Panc1 (cell line): ENCODE results near the gene RXRG. TPM values are rescaled to one million over a fixed set of nuclear protein-coding genes. Genes with fewer than 3 reads are reported as not detected.

Experiments used
- ATAC-seq: fragments of 200-7000 bp; cut with Tn5 transposase; 2 replicates; pipeline ENCODE4 v1.9.1; 2020; ENCODE audit warnings: mild to moderate bottlenecking, moderate library complexity
- BruUV-seq: library from RNA; stranded (reverse); fragments of 400-500 nt; replicated peaks from 2 replicates; lab custom pipeline; 2021; lab: Mats Ljungman, UMichigan
- CTCF ChIA-PET: fragments of 300-600 bp; sonication (Branson Sonifier 250); formaldehyde crosslinking; loops from one replicate; lab custom pipeline; 2022; ENCODE audit warnings: antibody characterized with exemption; lab: Charles Lee
- POLR2A ChIA-PET: fragments of 300-600 bp; sonication (Branson Sonifier 250); formaldehyde crosslinking; loops from one replicate; lab custom pipeline; 2022; ENCODE audit warnings: antibody characterized with exemption; lab: Charles Lee
- DNase-seq: peaks from one replicate; pipeline ENCODE4 v3.0.0-alpha.2; 2010; ENCODE audit warnings: low read depth, low spot score
- H3K27ac ChIP-seq: 2 replicates; pipeline ENCODE4 v1.5.1; 2011; ENCODE audit warnings: mild to moderate bottlenecking, low read length, inconsistent platforms
- H3K27me3 ChIP-seq: fragments of 200-500 bp; sonication (Bioruptor generic); 2 replicates; pipeline ENCODE4 v1.6.0; 2014; ENCODE audit warnings: low read length, inconsistent platforms; ENCODE audit not compliant: control insufficient read depth, insufficient read depth
- H3K36me3 ChIP-seq: fragments of 200-500 bp; sonication (Bioruptor generic); 2 replicates; pipeline ENCODE4 v1.5.1; 2014; ENCODE audit warnings: inconsistent platforms, mild to moderate bottlenecking, low read length, moderate library complexity; ENCODE audit not compliant: control insufficient read depth, insufficient read depth
- H3K4me1 ChIP-seq: 2 replicates; pipeline ENCODE4 v1.5.1; 2011; ENCODE audit warnings: inconsistent platforms, mild to moderate bottlenecking, low read length, moderate library complexity; ENCODE audit not compliant: control insufficient read depth, insufficient read depth
- H3K4me3 ChIP-seq, 2 experiments: 2 replicates each; pipeline ENCODE4 v1.5.1; 2011 to 2012; ENCODE audit warnings: low read depth in 2 of 2, low read length in 2 of 2, mild to moderate bottlenecking in 2 of 2, inconsistent platforms in 1 of 2, moderate library complexity in 1 of 2
- H3K9me3 ChIP-seq: fragments of 200-500 bp; sonication (Bioruptor generic); 2 replicates; pipeline ENCODE4 v1.5.1; 2014; ENCODE audit warnings: low read depth, mild to moderate bottlenecking, inconsistent platforms, low read length, moderate library complexity; ENCODE audit not compliant: control insufficient read depth, insufficient read depth
- CTCF ChIP-seq: fragments of 450-650 bp; IDR thresholded peaks from 2 replicates; pipeline ENCODE4 v1.5.1; 2017; ENCODE audit warnings: mild to moderate bottlenecking
- POLR2AphosphoS5 ChIP-seq: IDR thresholded peaks from 2 replicates; pipeline ENCODE4 v1.6.1; 2012; ENCODE audit warnings: mild to moderate bottlenecking, low read depth, low read length, moderate library complexity
- REST ChIP-seq, 2 experiments: IDR thresholded peaks; 2 replicates each; pipeline ENCODE4 v1.6.1; 2011 to 2012; ENCODE audit warnings: low read depth in 2 of 2, control low read depth in 1 of 2, low read length in 1 of 2, mild to moderate bottlenecking in 1 of 2, moderate library complexity in 1 of 2; ENCODE audit not compliant: insufficient read depth in 1 of 2
- SIN3A ChIP-seq: IDR thresholded peaks from 2 replicates; pipeline ENCODE4 v1.6.1; 2012; ENCODE audit warnings: low read depth, mild to moderate bottlenecking, low read length, moderate library complexity, borderline replicate concordance; ENCODE audit not compliant: insufficient read depth
- TCF7L2 ChIP-seq: IDR thresholded peaks from 2 replicates; pipeline ENCODE4 v1.6.1; 2011; ENCODE audit warnings: mild to moderate bottlenecking, low read depth, low read length, inconsistent platforms
- in situ Hi-C: cut with HindIII; loops from 2 replicates; pipeline ENCODE4 v1.10.0; 2016; ENCODE audit warnings: low sequenced_read_pairs, low pct_unique_long_range_greater_than_20kb
- intact Hi-C: fragments of 100-400 bp; cut with micrococcal nuclease; formaldehyde crosslinking; loops from one replicate; pipeline ENCODE4 v1.10.0; 2022; ENCODE audit not compliant: unreplicated experiment
- total RNA-seq: library from RNA; stranded (reverse); gene quantifications from one replicate; pipeline ENCODE4 v1.2.1, GENCODE V29; 2021; ENCODE audit not compliant: unreplicated experiment

The RXRG gene
- total RNA-seq, 1 experiment from 2014 or later: not detected

- CTCF ChIA-PET: no interaction called here
Measured at GRCh38 chr1:165490175-165490574, 45.2 kb upstream of the RXRG start.

GRCh38 chr1:165487921-165488320 is 43.0 kb upstream of the RXRG start:
- peaks cover 4% of the 10 kb centered on the region for H3K27me3 ChIP-seq
- DNase-seq (no peak), ATAC-seq (no peak)
- H3K36me3 ChIP-seq: no peaks in the 10 kb centered on the region
- TF ChIP-seq CTCF: no peak
- TF ChIP-seq POLR2AphosphoS5: no peak
- TF ChIP-seq REST (IDR thresholded peaks at IDR 0.05; ENCODE audit: insufficient read depth in 1 of 2, low read depth in 2 of 2, low read length in 1 of 2): no peak
- TF ChIP-seq TCF7L2: no peak
- TF ChIP-seq SIN3A: no peak
- BruUV-seq: no TSS peak
- no peaks in the 10 kb centered on the region for H3K4me1 ChIP-seq
- intact Hi-C loops (no loop called here), in situ Hi-C loops (no loop called here)
- no peaks in the 10 kb centered on the region for H3K9me3 ChIP-seq
- H3K27ac ChIP-seq: no peak overlapping the region
- POLR2A ChIA-PET: no interaction called here
- H3K4me3 ChIP-seq: no peak overlapping the region
- CTCF ChIA-PET: no interaction called here

More at GRCh38 chr1:165490175-165490574, 45.2 kb upstream of the RXRG start:
- Histone ChIP-seq H3K36me3 (no peaks in the 10 kb centered on the region), H3K27me3 (peaks cover 4% of the 10 kb centered on the region), H3K27ac (no peak overlapping the region), H3K9me3 (no peaks in the 10 kb centered on the region), H3K4me1 (no peaks in the 10 kb centered on the region), H3K4me3 (no peak overlapping the region)
- intact Hi-C loops: no loop called here
- POLR2A ChIA-PET: no interaction called here
- no TSS peak for BruUV-seq
- TF ChIP-seq TCF7L2 (no peak), POLR2AphosphoS5 (no peak), CTCF (no peak), SIN3A (no peak), REST (IDR thresholded peaks at IDR 0.05; ENCODE audit: insufficient read depth in 1 of 2, low read depth in 2 of 2, low read length in 1 of 2) (no peak)
- no peak for DNase-seq
- no peak for ATAC-seq
- in situ Hi-C loops: no loop called here
